Hepatocyte (in vitro differentiated cells): ENCODE results near the gene ASMT.

Experiments used
- CTCF ChIP-seq: fragments of 200-600 bp; sonication (generic); IDR thresholded peaks from 2 replicates; pipeline ENCODE4 v1.5.1; 2016; ENCODE audit warnings: antibody characterized with exemption, mild to moderate bottlenecking; ENCODE audit not compliant: poor library complexity
- EZH2 ChIP-seq: fragments of 200-600 bp; sonication (generic); IDR thresholded peaks from 2 replicates; pipeline ENCODE4 v1.6.1; 2016; ENCODE audit warnings: antibody characterized with exemption, mild to moderate bottlenecking, borderline replicate concordance
- EZH2phosphoT487 ChIP-seq: fragments of 200-600 bp; sonication (generic); IDR thresholded peaks from one replicate; pipeline ENCODE4 v1.6.1; 2018; ENCODE audit warnings: antibody characterized with exemption, mild to moderate bottlenecking, low read depth, moderate library complexity; ENCODE audit not compliant: unreplicated experiment, severe bottlenecking

- TF ChIP-seq CTCF, result no peak
- no peak for TF ChIP-seq EZH2
- no peak for TF ChIP-seq EZH2phosphoT487
These were observed 38.5 kb upstream of the ASMT start for GRCh38 chrX:1576201-1576992.
